ENCODE results near the gene APH1B. TPM values are rescaled to one million over a fixed set of nuclear protein-coding genes. Genes with fewer than 3 reads are reported as not detected.

APH1B gene
- total and polyA plus RNA-seq, 7 donors: 1.2 to 7.0 (median 3.8) TPM

DNA sequence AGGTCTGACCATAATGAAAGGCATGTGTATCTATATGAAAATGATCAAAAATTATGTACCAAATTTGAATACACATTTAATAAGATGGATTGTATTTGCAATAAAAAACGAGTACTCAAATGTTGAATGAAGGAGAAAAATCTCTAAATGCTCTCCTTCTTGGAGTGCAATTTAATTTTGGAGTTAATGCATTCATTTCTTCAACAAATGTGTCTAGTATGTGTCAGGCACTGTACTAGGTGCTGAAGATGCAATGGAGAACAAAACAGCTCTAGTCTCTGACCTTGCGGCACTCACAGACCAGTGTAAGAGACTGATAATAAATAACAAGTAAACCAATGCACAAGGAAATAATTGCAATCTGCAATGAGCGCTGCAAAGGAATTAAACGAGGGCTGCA lies 75.4 kb downstream of the APH1B start:
- DNase-seq: no peak
- ATAC-seq: no peak
- WGBS, 3 donors: 87 to 93% (median 90%) methylated on average over 4 of the region's 4 CpGs
- Histone ChIP-seq H3K27ac (no peak overlapping the region), H3K4me3 (no peak overlapping the region), H3K27me3 (ENCODE audit: insufficient read depth in 3 of 3, low read length in 2 of 3) (no peaks in the 10 kb centered on the region), H3K36me3 (ENCODE audit: insufficient read depth in 1 of 2, low read depth in 1 of 2) (no peaks in the 10 kb centered on the region), H3K9me3 (no peaks in the 10 kb centered on the region), H3K4me1 (peaks cover 5% of the 10 kb centered on the region)
- intact Hi-C loops (cut with DNase I): loop anchor here in 1 of 2 donors (10.0 kb wide), 1 partner anchor 102 kb away; no protein-coding TSS in a partner anchor
- TF ChIP-seq, protein P1, sequence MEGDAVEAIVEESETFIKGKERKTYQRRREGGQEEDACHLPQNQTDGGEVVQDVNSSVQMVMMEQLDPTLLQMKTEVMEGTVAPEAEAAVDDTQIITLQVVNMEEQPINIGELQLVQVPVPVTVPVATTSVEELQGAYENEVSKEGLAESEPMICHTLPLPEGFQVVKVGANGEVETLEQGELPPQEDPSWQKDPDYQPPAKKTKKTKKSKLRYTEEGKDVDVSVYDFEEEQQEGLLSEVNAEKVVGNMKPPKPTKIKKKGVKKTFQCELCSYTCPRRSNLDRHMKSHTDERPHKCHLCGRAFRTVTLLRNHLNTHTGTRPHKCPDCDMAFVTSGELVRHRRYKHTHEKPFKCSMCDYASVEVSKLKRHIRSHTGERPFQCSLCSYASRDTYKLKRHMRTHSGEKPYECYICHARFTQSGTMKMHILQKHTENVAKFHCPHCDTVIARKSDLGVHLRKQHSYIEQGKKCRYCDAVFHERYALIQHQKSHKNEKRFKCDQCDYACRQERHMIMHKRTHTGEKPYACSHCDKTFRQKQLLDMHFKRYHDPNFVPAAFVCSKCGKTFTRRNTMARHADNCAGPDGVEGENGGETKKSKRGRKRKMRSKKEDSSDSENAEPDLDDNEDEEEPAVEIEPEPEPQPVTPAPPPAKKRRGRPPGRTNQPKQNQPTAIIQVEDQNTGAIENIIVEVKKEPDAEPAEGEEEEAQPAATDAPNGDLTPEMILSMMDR (IDR thresholded peaks at IDR 0.05): no peak

DNA sequence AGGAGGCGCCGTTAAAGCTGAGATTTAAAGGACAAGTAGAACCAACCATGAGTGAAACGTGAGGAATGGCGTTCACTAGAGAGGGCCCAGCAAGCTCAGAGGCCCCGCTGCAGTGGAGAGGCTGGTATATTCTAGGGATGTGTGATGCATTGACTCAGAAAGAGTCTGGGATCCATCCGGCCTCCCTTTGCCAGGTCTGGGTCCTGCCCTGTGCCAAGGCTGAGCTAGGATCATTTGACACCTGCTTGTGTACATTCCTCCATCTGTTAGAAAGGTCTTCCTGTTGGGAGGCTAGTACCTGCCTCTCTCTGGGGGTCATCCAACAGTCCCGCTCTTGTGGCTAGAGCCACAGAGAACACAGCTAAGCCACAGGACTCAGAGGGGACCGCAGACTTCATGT lies 75.9 kb downstream of the APH1B start:
- DNase-seq: no peak
- no peaks in the 10 kb centered on the region for H3K36me3 ChIP-seq (ENCODE audit: insufficient read depth in 1 of 2, low read depth in 1 of 2)

DNA sequence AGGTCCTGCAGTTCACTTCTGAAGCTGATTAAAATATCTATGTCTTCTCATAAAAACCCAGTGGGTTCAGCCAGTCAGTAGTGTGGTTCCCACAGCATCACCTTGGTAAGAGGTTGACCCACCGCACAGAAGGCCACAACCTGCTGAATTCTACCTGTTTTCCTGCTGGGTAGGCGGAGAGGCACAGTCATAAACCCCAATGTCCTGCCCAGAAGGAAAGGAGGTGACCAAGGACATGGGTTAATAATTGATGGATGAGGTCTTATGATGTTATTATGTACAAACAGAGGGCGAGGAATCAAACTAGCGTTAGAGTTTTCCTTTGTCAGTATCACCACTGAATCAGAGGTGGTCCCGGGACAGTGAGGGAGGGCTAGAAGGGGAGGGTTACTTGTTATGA lies 76.5 kb downstream of the APH1B start:
- DNase-seq: no peak
- 89 to 95% (median 90%) methylated on average over 5 of the region's 5 CpGs for whole genome bisulfite sequencing, 3 donors
- no peak for ATAC-seq
- H3K27ac ChIP-seq: no peak overlapping the region
- no peaks in the 10 kb centered on the region for H3K9me3 ChIP-seq
- no peak overlapping the region for H3K4me3 ChIP-seq
- TF ChIP-seq, protein P1 (IDR thresholded peaks at IDR 0.05): no peak
- no peaks in the 10 kb centered on the region for H3K27me3 ChIP-seq (ENCODE audit: insufficient read depth in 3 of 3, low read length in 2 of 3)
- H3K36me3 ChIP-seq (ENCODE audit: insufficient read depth in 1 of 2, low read depth in 1 of 2): no peaks in the 10 kb centered on the region
- H3K4me1 ChIP-seq: peaks cover 5% of the 10 kb centered on the region
- intact Hi-C loops (cut with DNase I): loop anchor here in 1 of 2 donors (10.0 kb wide), 1 partner anchor 101 kb away; no protein-coding TSS in a partner anchor

More for the DNA sequence above, 75.9 kb downstream of the APH1B start:
- H3K4me1 ChIP-seq: peaks cover 5% of the 10 kb centered on the region
- no peak overlapping the region for H3K4me3 ChIP-seq
- intact Hi-C loops (cut with DNase I): loop anchor here in 1 of 2 donors (10.0 kb wide), 1 partner anchor 102 kb away; no protein-coding TSS in a partner anchor
- TF ChIP-seq, protein P1 (IDR thresholded peaks at IDR 0.05): no peak
- no peaks in the 10 kb centered on the region for H3K9me3 ChIP-seq
- no peaks in the 10 kb centered on the region for H3K27me3 ChIP-seq (ENCODE audit: insufficient read depth in 3 of 3, low read length in 2 of 3)
- H3K27ac ChIP-seq: no peak overlapping the region
- 51 to 75% (median 52%) methylated on average over 8 of the region's 8 CpGs for WGBS, 3 donors
- no peak for ATAC-seq

DNA sequence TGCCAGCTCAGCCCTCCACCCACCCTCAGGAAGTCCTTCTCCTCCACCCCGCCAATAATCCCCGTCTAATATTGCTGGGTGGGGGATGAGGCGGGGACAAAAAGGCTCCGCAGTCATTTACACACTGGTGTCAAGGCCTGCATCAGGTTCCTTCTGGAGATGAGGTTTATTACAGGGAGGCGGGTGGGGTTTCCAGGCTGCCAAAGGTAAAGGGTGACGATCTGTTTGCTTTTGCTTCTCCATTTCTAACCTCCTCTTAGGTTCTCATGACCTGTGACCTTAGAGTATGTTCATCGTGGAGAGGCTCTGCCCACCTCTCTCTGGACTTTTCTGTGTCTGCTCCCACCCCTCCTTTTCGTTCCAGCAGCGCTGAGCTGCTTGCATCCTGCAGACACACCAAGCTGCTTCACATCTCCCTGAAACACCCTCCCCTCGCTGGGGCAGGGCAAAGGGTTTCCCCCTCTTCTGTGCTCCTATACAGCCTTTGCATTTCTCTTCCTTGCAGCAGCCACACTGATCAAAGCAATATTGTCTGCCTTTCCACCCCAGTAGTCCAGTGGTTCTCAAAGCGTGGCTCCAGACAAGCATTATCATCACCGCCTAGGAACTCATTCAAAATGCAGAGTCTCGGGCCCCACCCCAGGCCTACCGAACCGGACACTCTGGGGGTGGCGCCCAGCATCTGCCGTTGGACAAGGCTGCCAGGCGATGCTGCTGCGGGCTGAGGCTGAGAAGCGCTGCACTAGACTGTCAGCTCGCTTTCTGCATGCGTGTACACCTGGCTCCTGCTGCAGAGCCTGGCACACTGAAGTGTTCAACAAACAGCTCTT lies 77.6 kb downstream of the APH1B start:
- DNase-seq (no peak), ATAC-seq (no peak)
- WGBS, 3 donors: 77 to 81% (median 80%) methylated on average over 22 of the region's 22 CpGs
- TF ChIP-seq, protein P1 (IDR thresholded peaks at IDR 0.05): no peak
- no peaks in the 10 kb centered on the region for H3K36me3 ChIP-seq (ENCODE audit: insufficient read depth in 1 of 2, low read depth in 1 of 2)
- H3K4me1 ChIP-seq: no peaks in the 10 kb centered on the region
- no peaks in the 10 kb centered on the region for H3K27me3 ChIP-seq (ENCODE audit: insufficient read depth in 3 of 3, low read length in 2 of 3)
- H3K9me3 ChIP-seq: no peaks in the 10 kb centered on the region
- H3K4me3 ChIP-seq: no peak overlapping the region
- no peak overlapping the region for H3K27ac ChIP-seq
- intact Hi-C loops (cut with DNase I): loop anchor here in 1 of 2 donors (10.0 kb wide), 1 partner anchor 100 kb away; no protein-coding TSS in a partner anchor

Data from psoas muscle (tissue), 8 donors.